Islet precursor cell (in vitro differentiated cells): Measurements from ENCODE around the gene MAML3.
A peak's percentile ranks its signal among the peaks of the same experiment; 100 is the strongest.

Experiments used
- DNase-seq: peaks from one replicate; pipeline ENCODE4 v3.0.0-alpha.2; 2018

MAML3 gene

GRCh38 chr4:140069066-140069465 lies 84.9 kb downstream of the MAML3 start:
- DNase-seq, result peak; percentile 66

- no peak for DNase-seq
These were observed 85.7 kb downstream of the MAML3 start for GRCh38 chr4:140068271-140068670.

- no peak for DNase-seq
These were observed 87.7 kb downstream of the MAML3 start for GRCh38 chr4:140066031-140066930.

GRCh38 chr4:140065393-140065792 lies 88.6 kb downstream of the MAML3 start:
- DNase-seq, result peak; percentile 73

- DNase-seq, result no peak
These were observed 92.2 kb downstream of the MAML3 start for GRCh38 chr4:140061659-140062289.

- DNase-seq, result no peak
These were observed 92.8 kb downstream of the MAML3 start for GRCh38 chr4:140061194-140061593.

- DNase-seq, result peak; percentile 60
These were observed 94.8 kb downstream of the MAML3 start for GRCh38 chr4:140059159-140059558.

GRCh38 chr4:140057701-140058100 lies 96.3 kb downstream of the MAML3 start:
- DNase-seq, result no peak

GRCh38 chr4:140056015-140056414 lies 98.0 kb downstream of the MAML3 start:
- no peak for DNase-seq

- no peak for DNase-seq
These were observed 99.1 kb downstream of the MAML3 start for GRCh38 chr4:140054861-140055260.

GRCh38 chr4:140053185-140053584 lies 100.8 kb downstream of the MAML3 start:
- no peak for DNase-seq

GRCh38 chr4:140052050-140052449 lies 101.9 kb downstream of the MAML3 start:
- no peak for DNase-seq

- DNase-seq, result peak; percentile 71
These were observed 103.9 kb downstream of the MAML3 start for GRCh38 chr4:140049849-140050637.

- peak; percentile 92 for DNase-seq
These were observed 104.7 kb downstream of the MAML3 start for GRCh38 chr4:140049024-140049848.

- DNase-seq, result no peak
These were observed 105.5 kb downstream of the MAML3 start for GRCh38 chr4:140048419-140048995.

- no peak for DNase-seq
These were observed 106.2 kb downstream of the MAML3 start for GRCh38 chr4:140047786-140048185.

GRCh38 chr4:140047017-140047640 lies 106.9 kb downstream of the MAML3 start:
- DNase-seq, result no peak

GRCh38 chr4:140046543-140046942 lies 107.4 kb downstream of the MAML3 start:
- no peak for DNase-seq

- DNase-seq, result no peak
These were observed 108.0 kb downstream of the MAML3 start for GRCh38 chr4:140046016-140046415.

GRCh38 chr4:140044337-140044902 lies 109.6 kb downstream of the MAML3 start:
- DNase-seq, result no peak

- DNase-seq, result no peak
These were observed 111.3 kb downstream of the MAML3 start for GRCh38 chr4:140042634-140043033.
